NOMO-1 (cell line): ENCODE results near the gene LRRK1.
A peak's percentile ranks its signal among the peaks of the same experiment; 100 is the strongest.

Experiments
- DNase-seq, 2 experiments: peaks; one replicate each; lab custom pipeline; 2025; ENCODE audit not compliant: unreplicated experiment in 2 of 2; lab: John Stamatoyannopoulos, UW

Gene LRRK1, protein sequence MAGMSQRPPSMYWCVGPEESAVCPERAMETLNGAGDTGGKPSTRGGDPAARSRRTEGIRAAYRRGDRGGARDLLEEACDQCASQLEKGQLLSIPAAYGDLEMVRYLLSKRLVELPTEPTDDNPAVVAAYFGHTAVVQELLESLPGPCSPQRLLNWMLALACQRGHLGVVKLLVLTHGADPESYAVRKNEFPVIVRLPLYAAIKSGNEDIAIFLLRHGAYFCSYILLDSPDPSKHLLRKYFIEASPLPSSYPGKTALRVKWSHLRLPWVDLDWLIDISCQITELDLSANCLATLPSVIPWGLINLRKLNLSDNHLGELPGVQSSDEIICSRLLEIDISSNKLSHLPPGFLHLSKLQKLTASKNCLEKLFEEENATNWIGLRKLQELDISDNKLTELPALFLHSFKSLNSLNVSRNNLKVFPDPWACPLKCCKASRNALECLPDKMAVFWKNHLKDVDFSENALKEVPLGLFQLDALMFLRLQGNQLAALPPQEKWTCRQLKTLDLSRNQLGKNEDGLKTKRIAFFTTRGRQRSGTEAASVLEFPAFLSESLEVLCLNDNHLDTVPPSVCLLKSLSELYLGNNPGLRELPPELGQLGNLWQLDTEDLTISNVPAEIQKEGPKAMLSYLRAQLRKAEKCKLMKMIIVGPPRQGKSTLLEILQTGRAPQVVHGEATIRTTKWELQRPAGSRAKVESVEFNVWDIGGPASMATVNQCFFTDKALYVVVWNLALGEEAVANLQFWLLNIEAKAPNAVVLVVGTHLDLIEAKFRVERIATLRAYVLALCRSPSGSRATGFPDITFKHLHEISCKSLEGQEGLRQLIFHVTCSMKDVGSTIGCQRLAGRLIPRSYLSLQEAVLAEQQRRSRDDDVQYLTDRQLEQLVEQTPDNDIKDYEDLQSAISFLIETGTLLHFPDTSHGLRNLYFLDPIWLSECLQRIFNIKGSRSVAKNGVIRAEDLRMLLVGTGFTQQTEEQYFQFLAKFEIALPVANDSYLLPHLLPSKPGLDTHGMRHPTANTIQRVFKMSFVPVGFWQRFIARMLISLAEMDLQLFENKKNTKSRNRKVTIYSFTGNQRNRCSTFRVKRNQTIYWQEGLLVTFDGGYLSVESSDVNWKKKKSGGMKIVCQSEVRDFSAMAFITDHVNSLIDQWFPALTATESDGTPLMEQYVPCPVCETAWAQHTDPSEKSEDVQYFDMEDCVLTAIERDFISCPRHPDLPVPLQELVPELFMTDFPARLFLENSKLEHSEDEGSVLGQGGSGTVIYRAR (N-terminal part only)

DNA sequence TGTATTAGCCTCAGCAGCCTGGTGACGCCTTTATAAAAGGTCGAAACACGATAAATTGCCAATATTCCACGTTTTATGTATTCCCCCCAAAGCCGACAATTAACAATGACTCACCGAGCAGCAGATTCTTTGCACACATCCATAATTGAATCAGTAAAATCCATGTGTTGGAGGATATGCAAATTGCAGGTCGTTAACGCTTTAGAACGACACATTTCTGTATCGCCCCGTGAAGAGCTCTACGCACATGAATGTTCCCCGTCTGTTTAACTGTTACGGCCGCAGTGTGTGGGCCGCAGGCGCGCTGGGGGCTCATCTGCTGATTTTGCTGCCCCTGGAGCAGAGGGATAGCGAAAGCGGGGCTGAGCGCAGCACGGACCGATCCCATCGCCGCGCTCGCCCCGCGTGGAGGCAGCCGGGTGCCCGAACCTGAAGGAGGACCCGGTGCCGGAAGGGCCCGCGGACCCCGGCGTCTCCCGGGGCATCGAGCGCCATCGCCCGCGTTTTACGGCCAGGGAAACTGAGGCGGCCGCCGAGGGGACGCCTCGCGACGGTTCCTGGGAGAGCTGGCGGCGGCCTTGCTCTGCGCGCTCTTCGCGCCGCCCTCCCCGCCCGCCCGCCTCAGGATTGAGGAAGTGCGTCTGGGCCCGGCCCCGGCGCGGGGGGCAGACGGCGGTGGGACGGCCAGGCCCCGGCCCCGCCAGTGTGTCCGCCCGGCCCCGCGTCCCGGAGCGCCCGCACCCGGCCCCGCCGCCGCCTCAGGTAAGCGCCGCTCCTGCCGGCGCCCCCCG, at the start of gene LRRK1:
TSS of gene LRRK1 (plus strand) at position 668 of the 791 bp plus-strand sequence. CDS start 5,276 bp downstream, outside the sequence.
- peak; percentile 52 to 69 for DNase-seq

DNA sequence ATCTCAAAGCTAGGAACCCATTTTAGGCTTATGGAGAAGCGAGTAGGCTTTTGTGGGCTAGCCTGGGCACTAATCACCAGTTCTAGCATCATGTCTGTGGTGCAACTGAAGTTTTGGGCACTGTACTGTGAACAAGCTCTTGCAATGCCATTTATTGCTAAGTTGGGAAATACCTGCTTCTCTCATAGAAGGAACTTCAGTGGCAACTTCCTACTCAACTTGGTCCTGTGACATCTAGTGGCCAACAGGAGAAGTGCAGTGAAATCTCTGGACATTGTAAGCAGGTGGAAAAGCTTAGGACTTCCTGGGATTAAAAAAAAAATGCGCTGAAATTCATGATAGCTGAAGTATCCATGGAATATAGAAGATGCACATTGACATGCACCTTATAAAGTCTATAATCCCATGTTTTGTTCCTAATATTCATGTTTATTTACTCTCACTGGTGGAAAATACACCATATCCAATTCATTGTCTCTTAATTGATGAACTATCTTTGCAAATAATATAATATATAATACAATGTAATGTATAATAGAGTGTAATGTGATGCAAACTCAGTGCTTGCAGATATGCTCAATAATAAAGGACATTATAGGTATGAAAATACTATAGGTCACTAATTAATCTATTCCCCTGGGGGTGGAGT, 46.0 kb upstream of the LRRK1 start:
- DNase-seq = peak; percentile 79 to 96

DNA sequence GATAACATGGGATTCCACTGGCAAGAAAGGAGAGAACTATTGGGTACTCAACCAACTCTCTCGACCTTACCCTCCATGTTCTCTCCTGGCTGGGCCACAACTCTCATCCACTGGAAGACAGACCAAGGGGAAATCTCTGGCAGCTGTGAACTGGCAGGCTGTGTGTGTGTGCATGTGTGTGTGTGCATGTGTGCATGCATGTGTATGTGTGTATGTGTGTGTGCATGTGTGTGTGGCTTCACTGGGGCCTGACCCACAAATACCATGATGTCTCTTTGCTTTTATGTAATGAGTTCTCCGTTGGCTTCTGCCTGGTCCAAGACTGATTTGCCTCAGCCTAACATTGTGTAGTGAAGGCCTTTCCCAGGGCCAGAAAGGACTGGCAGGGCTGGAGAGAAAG, 43.7 kb upstream of the LRRK1 start:
- DNase-seq = no peak

DNA sequence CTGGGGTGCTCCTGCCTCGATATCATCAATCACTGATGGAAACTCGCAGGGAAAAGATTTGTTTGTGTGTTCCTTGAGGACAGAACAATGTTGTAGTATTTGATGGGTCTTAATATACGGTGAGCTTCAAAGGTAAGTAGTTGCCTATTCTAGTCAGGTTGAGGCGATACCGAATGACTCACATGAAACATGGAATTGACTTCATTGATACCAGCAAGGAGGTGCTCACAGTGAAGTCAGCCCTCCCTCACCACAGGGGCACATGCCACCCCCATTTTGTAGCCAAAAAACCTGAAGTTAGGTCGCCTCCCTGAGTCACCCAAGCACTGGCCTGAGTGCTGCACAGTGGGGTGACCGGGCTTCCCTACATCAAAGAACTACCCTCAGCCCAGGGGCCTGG, 43.2 kb upstream of the LRRK1 start:
- no peak for DNase-seq

DNA sequence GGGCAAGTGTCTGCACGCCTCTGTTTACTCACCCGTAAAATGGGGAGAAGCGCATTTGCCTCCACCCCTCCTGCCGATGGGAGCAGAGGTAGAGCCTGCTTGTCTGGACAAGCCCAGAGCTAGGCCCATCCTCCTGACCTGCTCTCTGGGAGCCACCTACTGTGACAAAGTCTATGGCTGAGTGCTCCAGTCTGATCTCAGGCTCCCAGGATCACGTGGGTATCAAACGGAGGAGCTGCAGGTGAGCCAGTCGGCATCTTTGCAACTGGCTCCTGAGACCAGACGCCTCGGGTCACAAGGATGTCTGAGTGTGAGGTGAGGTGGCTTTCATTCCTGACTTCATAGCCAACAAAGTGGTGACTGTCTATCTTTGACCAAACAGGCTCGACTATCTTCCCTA, 41.6 kb upstream of the LRRK1 start:
- no peak for DNase-seq

DNA sequence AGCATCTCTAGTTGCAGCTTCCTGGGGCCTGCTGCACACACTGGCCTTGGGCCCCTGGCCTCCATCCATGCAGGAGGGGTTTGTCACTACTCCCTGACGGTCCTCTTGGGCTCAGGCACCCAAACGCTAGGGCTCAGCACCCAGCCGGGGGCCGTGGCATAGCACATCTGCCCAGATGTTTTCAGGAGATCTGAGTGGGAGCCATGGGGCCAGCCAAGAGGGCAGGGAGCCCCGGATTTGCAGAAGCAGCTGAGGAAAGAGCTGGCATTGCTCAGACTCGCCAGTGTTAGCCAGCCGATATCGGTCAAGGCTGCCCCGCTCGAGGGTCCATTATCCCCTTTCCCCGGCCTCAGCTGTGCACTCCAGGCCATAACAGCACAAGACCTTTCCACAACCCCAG, 41.0 kb upstream of the LRRK1 start:
- DNase-seq = no peak

DNA sequence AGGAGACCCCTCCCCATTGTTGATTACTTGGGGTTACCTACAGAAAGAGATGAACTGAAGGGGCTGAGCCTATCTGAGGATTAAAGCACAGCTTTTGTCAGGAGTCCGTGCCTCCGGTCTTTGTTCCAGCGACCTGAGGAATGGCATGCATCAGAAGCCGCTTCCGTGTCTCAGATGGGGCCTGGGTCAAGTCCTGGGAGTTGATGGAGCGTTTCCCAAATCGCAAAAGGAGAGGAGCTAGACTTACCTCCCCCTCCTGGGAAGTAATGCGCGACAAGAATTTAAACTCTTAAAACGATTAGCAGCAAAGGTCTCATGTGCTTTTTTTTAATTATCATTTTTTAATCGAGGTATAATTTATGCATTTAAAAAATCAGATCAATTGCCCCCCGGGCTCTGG, 40.5 kb upstream of the LRRK1 start:
- no peak for DNase-seq

DNA sequence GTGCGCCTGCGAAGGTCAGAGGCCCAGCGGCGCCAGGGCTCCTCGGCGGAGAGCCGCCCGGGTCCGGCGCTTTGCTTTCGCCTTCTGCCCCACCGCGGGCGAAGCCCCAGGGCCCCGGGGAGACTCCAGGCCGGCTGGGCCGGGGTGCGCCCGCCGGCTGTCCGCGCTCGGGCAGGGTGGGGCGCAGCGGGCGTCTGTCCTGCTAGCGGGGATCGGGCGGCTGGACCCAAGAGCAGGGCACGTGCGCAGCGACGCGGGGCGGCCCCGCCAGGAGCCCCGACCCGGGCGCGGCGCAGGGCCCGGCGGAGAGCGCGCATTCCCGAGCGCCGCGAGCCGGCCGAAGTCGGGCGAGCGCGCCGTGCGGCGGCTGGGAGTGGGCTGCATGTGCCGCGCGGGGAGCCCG, 40.1 kb upstream of the LRRK1 start:
- DNase-seq = peak in 1 of 2 experiments; percentile 42

DNA sequence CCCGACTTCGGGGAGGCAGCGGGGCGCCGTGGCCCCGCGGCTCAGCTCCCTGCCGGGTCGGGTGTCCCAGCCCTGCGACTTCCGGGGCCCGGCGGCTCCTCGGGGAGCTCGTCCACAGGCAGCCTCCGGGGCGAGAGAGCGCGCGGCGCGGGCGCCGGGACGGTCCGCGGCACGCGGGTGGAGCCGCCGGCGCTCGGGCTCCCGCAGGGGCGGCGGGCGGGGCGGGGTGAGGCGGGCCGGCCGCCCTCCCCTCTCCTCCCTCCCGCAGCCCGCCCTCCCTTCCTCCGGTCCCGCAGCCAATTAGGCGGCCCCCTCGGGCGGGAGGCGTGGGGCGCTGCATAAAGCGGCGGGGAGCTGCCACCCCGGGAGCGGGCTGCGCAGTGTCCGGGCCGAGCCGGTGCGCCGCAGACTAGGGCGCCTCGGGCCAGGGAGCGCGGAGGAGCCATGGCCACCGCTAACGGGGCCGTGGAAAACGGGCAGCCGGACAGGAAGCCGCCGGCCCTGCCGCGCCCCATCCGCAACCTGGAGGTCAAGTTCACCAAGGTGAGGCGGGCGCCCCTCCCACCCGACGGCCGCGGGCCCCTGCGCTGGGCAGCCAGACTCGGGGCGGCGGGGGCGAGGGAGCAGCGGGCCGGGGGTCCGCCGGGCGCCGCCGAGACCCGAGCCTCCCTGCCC, 39.6 kb upstream of the LRRK1 start, which contains the start of gene ALDH1A3:
TSS of gene ALDH1A3 (plus strand) at position 368 of the 675 bp plus-strand sequence. CDS start at position 445, 77 bp downstream.
- DNase-seq = peak in 1 of 2 experiments; percentile 42

DNA sequence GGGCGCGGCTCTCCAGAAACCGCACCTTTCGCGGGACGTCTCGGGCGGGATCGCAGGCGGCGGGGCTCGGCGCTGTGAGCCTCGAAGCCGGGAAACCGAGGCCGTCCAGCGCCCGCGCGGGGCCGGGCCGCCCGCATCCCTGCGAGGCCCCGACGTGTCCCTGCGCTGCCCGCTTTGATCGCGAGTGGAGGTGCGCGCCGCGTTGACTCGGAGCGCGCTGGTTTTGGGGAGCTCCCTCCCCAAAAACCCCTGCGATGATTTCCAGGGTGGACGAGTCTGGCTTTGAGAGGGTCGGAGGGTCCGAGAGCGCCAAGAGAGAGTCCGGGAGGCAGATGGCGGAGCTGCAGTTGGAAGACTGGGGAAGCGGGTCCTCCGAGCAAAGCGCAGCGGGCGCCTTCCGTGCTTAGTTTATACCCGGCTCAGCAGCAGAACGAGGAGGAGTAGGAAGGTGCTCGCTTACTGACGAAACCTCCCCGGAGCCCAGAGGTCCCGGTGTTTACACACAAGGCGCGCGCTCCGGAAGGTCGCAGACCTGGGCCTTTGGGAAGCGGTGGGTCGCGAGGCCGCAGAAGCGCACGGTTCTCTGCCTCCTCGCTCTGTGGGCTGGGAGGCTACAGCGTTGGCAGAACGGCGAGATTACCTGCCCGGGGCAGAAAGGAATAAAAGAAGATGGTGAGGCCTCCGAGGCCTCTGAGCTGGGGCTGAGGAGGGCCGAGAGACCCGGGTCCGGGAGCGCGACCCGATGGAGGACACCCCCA, 38.8 kb upstream of the LRRK1 start:
- DNase-seq = no peak

DNA sequence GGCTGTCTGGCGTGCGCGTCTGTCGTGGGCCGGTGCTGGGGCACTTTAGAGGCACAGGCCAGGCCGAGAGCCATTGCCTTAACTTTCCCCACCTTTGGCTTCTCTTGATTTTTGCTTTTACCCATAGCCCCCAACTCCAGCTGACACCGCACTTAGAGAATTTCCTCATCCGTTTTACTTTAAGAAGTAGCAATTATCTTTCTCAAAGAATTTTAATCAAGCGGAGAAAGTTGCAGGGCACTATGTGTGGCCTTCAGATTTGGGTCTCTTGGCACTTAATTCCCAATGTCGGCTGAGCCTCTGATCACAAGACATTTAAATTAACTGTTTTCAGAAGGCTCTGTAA, 38.3 kb upstream of the LRRK1 start:
- no peak for DNase-seq

DNA sequence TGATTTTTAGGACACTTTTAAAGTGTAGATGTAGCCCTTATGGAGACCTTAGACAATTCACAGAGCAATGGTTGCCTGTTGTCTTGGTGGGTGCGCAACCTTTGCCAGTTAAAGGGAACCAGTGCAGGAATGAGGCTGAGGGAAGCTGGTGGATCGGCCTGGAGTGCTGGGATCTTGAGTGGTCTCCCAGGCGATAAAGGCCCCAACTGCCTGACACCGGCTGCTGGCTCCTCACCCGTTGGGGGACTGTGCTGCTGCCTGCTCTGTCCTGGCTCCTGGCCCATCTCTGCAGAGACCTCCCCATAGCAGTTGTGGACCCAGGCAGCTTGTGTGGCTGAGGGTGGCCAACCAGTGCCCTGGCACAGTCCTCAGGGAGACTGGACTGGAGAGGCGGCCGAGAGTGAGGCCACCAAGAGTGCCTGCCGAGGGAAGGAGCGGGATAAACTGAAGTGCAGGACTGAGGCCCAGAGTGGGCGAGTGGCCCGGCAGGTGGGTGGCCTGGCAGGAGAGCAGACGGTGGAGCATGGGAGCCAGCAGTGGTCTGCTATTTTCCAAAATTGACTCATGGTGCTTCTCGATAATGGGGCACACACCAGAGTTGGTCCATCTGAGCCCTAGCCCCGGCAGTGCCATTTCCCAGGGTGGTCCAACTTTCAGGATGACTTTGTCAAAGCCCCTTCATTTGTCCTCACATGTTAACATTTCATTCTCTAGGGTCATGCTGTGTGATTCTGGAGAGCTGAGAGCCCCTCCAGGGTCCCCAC, 37.4 kb upstream of the LRRK1 start:
- no peak for DNase-seq

DNA sequence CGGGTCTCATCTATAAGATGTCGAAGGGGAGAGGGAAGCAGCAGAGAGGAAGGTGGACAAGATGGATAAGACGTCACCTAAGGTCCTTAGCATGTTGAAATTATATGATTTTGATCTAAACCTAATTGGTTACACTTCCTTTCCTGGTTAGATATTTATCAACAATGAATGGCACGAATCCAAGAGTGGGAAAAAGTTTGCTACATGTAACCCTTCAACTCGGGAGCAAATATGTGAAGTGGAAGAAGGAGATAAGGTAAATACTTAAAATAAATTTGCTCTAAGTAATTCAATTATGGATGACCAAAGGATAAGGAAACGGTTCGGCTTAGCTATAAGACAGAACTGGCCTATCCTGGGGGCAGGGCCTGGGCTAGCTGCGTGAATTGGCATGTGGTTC, 34.0 kb upstream of the LRRK1 start:
- DNase-seq = no peak

DNA sequence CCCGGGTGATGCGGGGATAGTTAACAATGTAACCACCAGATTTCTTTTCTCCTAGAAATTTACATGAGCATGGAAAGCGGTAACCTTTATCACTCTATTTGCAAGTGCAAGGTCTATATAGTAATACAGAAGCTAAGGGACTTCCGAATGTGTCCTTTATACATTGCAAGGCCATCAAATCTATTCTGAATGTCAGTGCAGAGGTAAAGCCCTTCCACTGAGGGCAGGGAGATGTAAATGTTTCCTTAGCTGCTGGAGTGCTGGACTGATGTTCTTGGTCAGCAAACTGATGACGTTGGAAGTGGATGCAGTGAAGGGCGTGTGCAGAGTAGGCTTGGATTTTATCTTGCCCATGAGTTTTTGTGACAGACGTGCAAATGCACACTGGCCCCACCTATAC, 33.3 kb upstream of the LRRK1 start:
- no peak for DNase-seq

DNA sequence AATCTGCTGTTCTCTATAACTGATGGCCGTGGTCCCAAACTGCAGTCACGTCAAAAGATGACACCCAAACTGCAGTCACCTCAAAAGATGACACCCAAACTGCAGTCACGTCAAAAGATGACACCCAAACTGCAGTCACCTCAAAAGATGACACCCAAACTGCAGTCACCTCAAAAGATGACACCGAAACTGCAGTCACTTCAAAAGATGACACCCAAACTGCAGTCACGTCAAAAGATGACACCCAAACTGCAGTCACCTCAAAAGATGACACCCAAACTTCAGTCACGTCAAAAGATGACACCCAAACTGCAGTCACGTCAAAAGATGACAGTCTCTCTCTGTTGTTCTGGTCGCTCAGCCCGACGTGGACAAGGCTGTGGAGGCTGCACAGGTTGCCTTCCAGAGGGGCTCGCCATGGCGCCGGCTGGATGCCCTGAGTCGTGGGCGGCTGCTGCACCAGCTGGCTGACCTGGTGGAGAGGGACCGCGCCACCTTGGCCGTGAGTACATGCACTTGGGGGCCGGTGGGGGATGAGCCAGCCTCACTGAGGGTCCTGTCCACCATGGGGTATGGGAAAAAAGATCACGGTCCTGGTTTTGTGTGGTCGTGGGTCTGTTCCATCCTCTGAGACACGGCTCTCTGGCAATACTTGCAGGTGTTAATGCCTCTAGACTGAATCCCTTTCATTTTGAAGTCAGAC, 31.8 kb upstream of the LRRK1 start:
- DNase-seq = no peak

DNA sequence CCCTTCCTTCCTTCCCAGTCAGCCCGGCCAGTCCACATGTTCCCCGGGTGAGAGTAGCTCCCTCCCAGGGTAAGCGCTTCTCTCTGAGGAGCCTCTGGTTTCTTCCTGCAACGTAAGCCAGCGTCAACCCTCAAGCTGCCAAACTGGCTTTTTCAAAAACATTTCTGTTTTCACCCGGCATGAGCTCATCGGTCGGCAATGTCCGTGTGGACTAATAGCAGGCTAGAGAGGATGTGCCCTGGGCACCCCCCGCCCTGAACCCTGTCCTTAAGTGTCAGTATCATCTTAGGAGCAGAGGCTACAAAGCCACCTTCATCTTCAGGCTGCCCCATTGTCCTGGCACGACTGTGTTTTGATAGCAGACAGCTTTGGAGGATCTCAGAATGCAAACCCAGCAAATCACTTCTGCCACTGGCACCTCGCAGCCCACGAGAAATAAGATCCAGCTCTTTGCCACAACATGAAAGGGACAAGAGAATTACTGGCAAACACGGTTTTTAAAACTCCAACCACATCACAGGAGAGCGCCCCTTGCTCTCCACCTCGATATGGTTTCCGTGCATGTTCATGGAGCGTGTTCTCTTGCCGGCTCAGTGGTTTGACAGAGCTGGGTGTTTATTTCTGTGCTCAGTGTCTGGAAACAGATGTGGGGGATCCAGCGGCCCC, 29.6 kb upstream of the LRRK1 start:
- no peak for DNase-seq
